ENCODE results near the gene CYP1B1. TPM values are rescaled to one million over a fixed set of nuclear protein-coding genes. Genes with fewer than 3 reads are reported as not detected.
A peak's percentile ranks its signal among the peaks of the same experiment; 100 is the strongest.

Gene CYP1B1
- polyA plus RNA-seq, 1 experiment: 7.8 TPM

DNA sequence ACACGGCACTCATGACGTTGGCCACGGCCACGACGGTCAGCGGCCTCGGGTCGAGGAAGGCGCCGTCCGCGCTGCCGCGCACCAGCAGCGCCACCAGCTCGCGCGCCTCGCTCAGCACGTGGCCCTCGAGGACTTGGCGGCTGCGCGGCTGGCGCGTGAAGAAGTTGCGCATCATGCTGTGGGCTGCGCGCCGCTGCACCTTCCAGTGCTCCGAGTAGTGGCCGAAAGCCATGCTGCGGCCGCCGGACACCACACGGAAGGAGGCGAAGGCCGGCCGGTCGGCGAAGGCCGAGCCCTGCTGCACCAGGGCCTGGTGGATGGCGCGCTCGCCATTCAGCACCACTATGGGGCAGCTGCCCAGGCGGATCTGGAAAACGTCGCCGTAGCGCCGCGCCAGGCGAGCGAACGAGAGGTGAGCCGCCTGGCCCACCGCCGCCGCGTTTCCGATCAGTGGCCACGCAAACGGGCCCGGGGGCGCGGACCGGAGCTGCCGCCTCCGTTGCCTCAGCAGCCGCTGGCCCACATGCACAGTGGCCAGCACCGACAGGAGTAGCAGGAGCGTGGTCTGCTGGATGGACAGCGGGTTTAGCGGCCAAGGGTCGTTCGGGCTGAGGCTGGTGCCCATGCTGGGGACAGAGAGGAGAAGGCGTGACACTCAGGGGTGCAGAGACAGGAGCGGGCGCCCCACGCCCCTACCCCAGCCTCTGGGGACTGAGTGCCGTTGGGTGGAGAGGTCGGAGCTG is 1.0 kb downstream of the CYP1B1 start:
- H3K27ac ChIP-seq (ENCODE audit: low read depth, low read length): no peak overlapping the region
- H3K4me3 ChIP-seq (ENCODE audit: low read depth, low read length): peak overlapping the region; percentile 37
- ChIA-PET POLR2A (no interaction called here), CTCF (interaction anchor here (0.9 kb wide), 1 partner anchor 28 kb away, joined by 3 read pairs; no protein-coding TSS in a partner anchor)
- no peak for DNase-seq (ENCODE audit: low read depth, low spot score)
- H3K27me3 ChIP-seq (ENCODE audit: control insufficient read depth, insufficient read depth, low read length): peaks cover 39% of the 10 kb centered on the region
- H3K9me3 ChIP-seq (ENCODE audit: control insufficient read depth, insufficient read depth, low read length): peaks cover 19% of the 10 kb centered on the region; the same call in 1 of the 2 replicates
- TF ChIP-seq, protein P1, sequence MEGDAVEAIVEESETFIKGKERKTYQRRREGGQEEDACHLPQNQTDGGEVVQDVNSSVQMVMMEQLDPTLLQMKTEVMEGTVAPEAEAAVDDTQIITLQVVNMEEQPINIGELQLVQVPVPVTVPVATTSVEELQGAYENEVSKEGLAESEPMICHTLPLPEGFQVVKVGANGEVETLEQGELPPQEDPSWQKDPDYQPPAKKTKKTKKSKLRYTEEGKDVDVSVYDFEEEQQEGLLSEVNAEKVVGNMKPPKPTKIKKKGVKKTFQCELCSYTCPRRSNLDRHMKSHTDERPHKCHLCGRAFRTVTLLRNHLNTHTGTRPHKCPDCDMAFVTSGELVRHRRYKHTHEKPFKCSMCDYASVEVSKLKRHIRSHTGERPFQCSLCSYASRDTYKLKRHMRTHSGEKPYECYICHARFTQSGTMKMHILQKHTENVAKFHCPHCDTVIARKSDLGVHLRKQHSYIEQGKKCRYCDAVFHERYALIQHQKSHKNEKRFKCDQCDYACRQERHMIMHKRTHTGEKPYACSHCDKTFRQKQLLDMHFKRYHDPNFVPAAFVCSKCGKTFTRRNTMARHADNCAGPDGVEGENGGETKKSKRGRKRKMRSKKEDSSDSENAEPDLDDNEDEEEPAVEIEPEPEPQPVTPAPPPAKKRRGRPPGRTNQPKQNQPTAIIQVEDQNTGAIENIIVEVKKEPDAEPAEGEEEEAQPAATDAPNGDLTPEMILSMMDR (IDR thresholded peaks at IDR 0.05; ENCODE audit: low read depth, low read length): no peak

DNA sequence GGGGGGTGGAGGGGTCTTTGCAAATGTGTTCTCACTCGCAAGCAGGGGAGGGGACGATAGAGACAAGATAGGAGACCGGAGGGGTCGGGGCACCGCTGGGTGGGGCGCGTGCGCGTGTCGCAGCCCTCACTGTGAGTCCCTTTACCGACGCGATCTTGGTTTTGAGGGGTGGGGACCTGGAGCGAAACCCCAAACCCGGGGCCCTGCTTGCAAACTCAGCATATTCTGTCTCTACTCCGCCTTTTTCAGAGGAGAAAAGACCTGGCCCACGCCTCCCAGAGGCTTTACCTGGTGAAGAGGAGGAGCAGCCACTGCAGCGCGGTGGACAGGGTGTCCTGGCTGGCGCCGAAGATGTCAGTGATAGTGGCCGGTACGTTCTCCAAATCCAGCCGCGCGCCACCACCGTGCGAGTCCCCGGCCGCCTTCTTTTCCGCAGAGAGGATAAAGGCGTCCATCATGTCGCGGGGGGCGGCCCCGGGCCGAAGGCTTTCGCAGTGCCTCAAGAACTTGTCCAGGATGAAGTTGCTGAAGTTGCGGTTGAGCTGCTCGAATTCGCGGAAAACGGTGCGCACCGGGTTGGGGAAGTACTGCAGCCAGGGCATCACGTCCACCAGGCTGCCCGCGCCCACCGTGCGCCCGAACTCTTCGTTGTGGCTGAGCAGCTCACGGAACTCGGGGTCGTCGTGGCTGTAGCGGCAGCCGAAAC is 1.7 kb downstream of the CYP1B1 start:
- no peak for DNase-seq (ENCODE audit: low read depth, low spot score)
- TF ChIP-seq, protein P1 (IDR thresholded peaks at IDR 0.05; ENCODE audit: low read depth, low read length): no peak
- Histone ChIP-seq H3K4me3 (ENCODE audit: low read depth, low read length) (0 out of 2 replicates have a peak overlapping the region, but pooled peaks have one; percentile 17), H3K9me3 (ENCODE audit: control insufficient read depth, insufficient read depth, low read length) (peaks cover 19% of the 10 kb centered on the region; the same call in 1 of the 2 replicates), H3K27me3 (ENCODE audit: control insufficient read depth, insufficient read depth, low read length) (peaks cover 37% of the 10 kb centered on the region), H3K27ac (ENCODE audit: low read depth, low read length) (no peak overlapping the region)
- ChIA-PET CTCF (no interaction called here), POLR2A (no interaction called here)

DNA sequence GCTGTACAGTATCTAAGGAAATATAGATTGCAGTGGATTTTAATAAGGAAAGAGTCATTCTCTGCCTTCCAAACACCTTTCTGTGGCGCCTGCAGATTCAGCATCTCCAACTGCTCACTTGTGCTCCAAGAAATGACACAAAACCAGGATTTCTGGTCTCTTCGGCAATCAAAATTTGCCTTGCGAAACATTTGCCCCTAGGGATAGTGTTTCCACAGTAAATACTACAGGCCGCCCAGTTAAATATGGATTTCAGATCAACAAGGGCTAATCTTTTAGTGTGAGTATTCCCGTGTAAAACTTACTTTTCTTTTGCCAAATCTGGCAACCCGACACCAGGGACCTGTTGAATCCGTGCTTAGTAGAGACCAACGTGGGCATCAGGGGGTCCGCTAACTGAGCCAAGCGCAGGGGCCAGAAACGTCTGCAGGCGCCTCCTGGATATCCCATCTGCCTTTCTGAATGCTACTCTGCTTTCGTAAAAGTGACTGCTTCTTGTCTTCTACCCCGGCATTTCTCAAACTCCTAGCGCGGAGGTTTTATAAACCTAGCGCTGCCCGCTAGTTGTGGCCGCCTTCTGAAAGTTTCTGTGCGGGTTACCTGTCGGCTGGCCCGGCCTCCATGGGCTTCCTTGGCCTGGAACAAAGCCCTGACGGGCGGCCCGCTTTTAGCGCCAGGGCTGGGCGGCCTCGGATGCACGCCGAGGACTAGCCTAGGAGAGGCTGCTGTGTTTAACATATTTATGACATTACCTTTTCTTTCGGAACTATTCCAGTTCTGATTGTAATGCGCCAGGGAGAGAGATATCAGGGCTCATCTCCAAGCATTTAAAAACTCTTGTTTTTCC is 2.5 kb downstream of the CYP1B1 start:
- Histone ChIP-seq H3K9me3 (ENCODE audit: control insufficient read depth, insufficient read depth, low read length) (peaks cover 19% of the 10 kb centered on the region; the same call in 1 of the 2 replicates), H3K4me3 (ENCODE audit: low read depth, low read length) (peak overlapping the region; percentile 12), H3K27me3 (ENCODE audit: control insufficient read depth, insufficient read depth, low read length) (peaks cover 34% of the 10 kb centered on the region), H3K27ac (ENCODE audit: low read depth, low read length) (no peak overlapping the region)
- no peak for DNase-seq (ENCODE audit: low read depth, low spot score)
- ChIA-PET POLR2A (no interaction called here), CTCF (no interaction called here)
- TF ChIP-seq, protein P1 (IDR thresholded peaks at IDR 0.05; ENCODE audit: low read depth, low read length): no peak

DNA sequence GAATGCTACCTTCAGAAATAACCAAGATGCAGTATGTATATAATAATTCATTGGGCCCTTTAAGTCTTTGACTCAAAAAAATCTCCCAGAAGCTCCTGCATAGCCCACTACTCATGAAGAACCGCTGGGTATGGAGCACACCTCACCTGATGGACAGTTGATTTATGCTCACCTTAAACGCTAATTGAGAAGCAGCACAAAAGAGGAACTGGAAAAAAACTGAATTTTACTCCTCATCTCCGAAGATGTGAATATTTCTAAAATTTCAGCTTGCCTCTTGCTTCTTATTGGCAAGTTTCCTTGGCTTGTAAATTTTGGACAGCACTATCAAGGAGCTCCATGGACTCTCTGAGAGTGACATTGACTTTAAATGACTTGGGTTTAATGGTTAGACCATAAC is 5.5 kb downstream of the CYP1B1 start:
- no peak for DNase-seq (ENCODE audit: low read depth, low spot score)
- peaks cover 19% of the 10 kb centered on the region; the same call in 1 of the 2 replicates for H3K9me3 ChIP-seq (ENCODE audit: control insufficient read depth, insufficient read depth, low read length)
- POLR2A ChIA-PET: no interaction called here
- CTCF ChIA-PET: no interaction called here
- no peak overlapping the region for H3K27ac ChIP-seq (ENCODE audit: low read depth, low read length)
- TF ChIP-seq, protein P1 (IDR thresholded peaks at IDR 0.05; ENCODE audit: low read depth, low read length): no peak
- H3K4me3 ChIP-seq (ENCODE audit: low read depth, low read length): no peak overlapping the region
- H3K27me3 ChIP-seq (ENCODE audit: control insufficient read depth, insufficient read depth, low read length): peaks cover 26% of the 10 kb centered on the region
